Measurements from ENCODE around the gene ARFGAP3. TPM values are rescaled to one million over a fixed set of nuclear protein-coding genes. Genes with fewer than 3 reads are reported as not detected.
A peak's percentile ranks its signal among the peaks of the same experiment; 100 is the strongest.

The ARFGAP3 gene
- total RNA-seq, 2 experiments from 2014 or later, result 19.5 to 21.4 TPM

GRCh38 chr22:42901790-42902508 is 44.9 kb upstream of the ARFGAP3 start:
- TF ChIP-seq CTCF (IDR thresholded peaks at IDR 0.05), result peak; percentile 38
- Histone ChIP-seq H3K4me1 (ENCODE audit: insufficient read depth, low read length) (no peaks in the 10 kb centered on the region), H3K27me3 (ENCODE audit: control insufficient read depth in 1 of 2, insufficient read depth in 2 of 2, low read length in 2 of 2) (no peaks in the 10 kb centered on the region), H3K36me3 (ENCODE audit: insufficient read depth, low read length) (no peaks in the 10 kb centered on the region), H3K4me3 (ENCODE audit: low read length) (no peak overlapping the region), H3K9me3 (ENCODE audit: control insufficient read depth in 1 of 2, insufficient read depth in 1 of 2, low read length in 2 of 2) (peaks cover 0 to 3% of the 10 kb centered on the region in 2 experiments), H3K27ac (ENCODE audit: low read depth in 1 of 2, low read length in 2 of 2) (no peak overlapping the region)
- H3K27me3 Mint-ChIP-seq, result no peaks in the 10 kb centered on the region
- H3K9me3 Mint-ChIP-seq, result no peaks in the 10 kb centered on the region
- peaks cover 42% of the 10 kb centered on the region for H3K36me3 Mint-ChIP-seq (ENCODE audit: low read depth)
- POLR2A ChIA-PET, result no interaction called here
- peaks cover 9% of the 10 kb centered on the region for H3K4me1 Mint-ChIP-seq (ENCODE audit: low read depth)
- CTCF ChIA-PET, result interaction anchor here (0.7 kb wide), 1 partner anchor 12 kb away, joined by 3 read pairs; no protein-coding TSS in a partner anchor
- intact Hi-C loops (cut with DNase I, micrococcal nuclease), result no loop called here
- H3K4me3 Mint-ChIP-seq, result no peak overlapping the region
- DNase-seq (no peak), ATAC-seq (ENCODE audit: poor library complexity) (no peak)
- H3K27ac Mint-ChIP-seq, result no peak overlapping the region

GRCh38 chr22:42897960-42898359 is 40.9 kb upstream of the ARFGAP3 start:
- intact Hi-C loops (cut with DNase I, micrococcal nuclease), result no loop called here
- CTCF ChIA-PET, result no interaction called here
- H3K36me3 ChIP-seq (ENCODE audit: insufficient read depth, low read length), result no peaks in the 10 kb centered on the region

GRCh38 chr22:42895541-42895981 is 38.5 kb upstream of the ARFGAP3 start:
- no peak for TF ChIP-seq CTCF (IDR thresholded peaks at IDR 0.05)
- H3K27ac ChIP-seq (ENCODE audit: low read depth in 1 of 2, low read length in 2 of 2), result peak overlapping the region in 1 of 2 donors; percentile 47
- no peak for ATAC-seq (ENCODE audit: poor library complexity)
- Mint-ChIP-seq H3K27ac (peak overlapping the region; percentile 83), H3K27me3 (no peaks in the 10 kb centered on the region), H3K9me3 (no peaks in the 10 kb centered on the region), H3K36me3 (ENCODE audit: low read depth) (peaks cover 26% of the 10 kb centered on the region), H3K4me3 (no peak overlapping the region), H3K4me1 (ENCODE audit: low read depth) (peaks cover 39% of the 10 kb centered on the region)
- peaks cover 8% of the 10 kb centered on the region for H3K36me3 ChIP-seq (ENCODE audit: insufficient read depth, low read length)
- DNase-seq, result peak in 1 of 14 experiments; percentile 24
- no peaks in the 10 kb centered on the region for H3K27me3 ChIP-seq (ENCODE audit: control insufficient read depth in 1 of 2, insufficient read depth in 2 of 2, low read length in 2 of 2)
- intact Hi-C loops (cut with DNase I, micrococcal nuclease), result no loop called here
- no peak overlapping the region for H3K4me3 ChIP-seq (ENCODE audit: low read length)
- ChIA-PET POLR2A (no interaction called here), CTCF (interaction anchor here (1.0 kb wide), 1 partner anchor 52 kb away, joined by 3 read pairs; no protein-coding TSS in a partner anchor)
- no peaks in the 10 kb centered on the region for H3K9me3 ChIP-seq (ENCODE audit: control insufficient read depth in 1 of 2, insufficient read depth in 1 of 2, low read length in 2 of 2)
- peaks cover 37% of the 10 kb centered on the region for H3K4me1 ChIP-seq (ENCODE audit: insufficient read depth, low read length)

More at GRCh38 chr22:42897960-42898359, 40.9 kb upstream of the ARFGAP3 start:
- no peaks in the 10 kb centered on the region for H3K9me3 Mint-ChIP-seq
- DNase-seq (no peak), ATAC-seq (ENCODE audit: poor library complexity) (no peak)
- no peaks in the 10 kb centered on the region for H3K9me3 ChIP-seq (ENCODE audit: control insufficient read depth in 1 of 2, insufficient read depth in 1 of 2, low read length in 2 of 2)
- no peaks in the 10 kb centered on the region for H3K27me3 ChIP-seq (ENCODE audit: control insufficient read depth in 1 of 2, insufficient read depth in 2 of 2, low read length in 2 of 2)
- H3K27me3 Mint-ChIP-seq, result no peaks in the 10 kb centered on the region
- H3K4me1 ChIP-seq (ENCODE audit: insufficient read depth, low read length), result peaks cover 31% of the 10 kb centered on the region
- no peak overlapping the region for H3K27ac Mint-ChIP-seq
- no peak for TF ChIP-seq CTCF (IDR thresholded peaks at IDR 0.05)
- peaks cover 39% of the 10 kb centered on the region for H3K4me1 Mint-ChIP-seq (ENCODE audit: low read depth)
- H3K36me3 Mint-ChIP-seq (ENCODE audit: low read depth), result peaks cover 25% of the 10 kb centered on the region
- no peak overlapping the region for H3K4me3 Mint-ChIP-seq
- no peak overlapping the region for H3K4me3 ChIP-seq (ENCODE audit: low read length)
- no peak overlapping the region for H3K27ac ChIP-seq (ENCODE audit: low read depth in 1 of 2, low read length in 2 of 2)
- POLR2A ChIA-PET, result no interaction called here
